Stimulated activated CD4-positive, alpha-beta T cell treated with anti-CD3 and anti-CD28 coated beads, Interleukin-1b, Interleukin-23, amount 100 ng/mL, for 48 hours (primary cell): Measurements from ENCODE around the gene OR51G2.
"Not testable (repeated sequence)": the region's sequence is repeated elsewhere in the genome, so short reads cannot be mapped to it uniquely, and the experiment has no call there.

Source experiments
- DNase-seq: peaks from one replicate; pipeline ENCODE4 v3.0.0-alpha.2; 2020

OR51G2 gene

DNA sequence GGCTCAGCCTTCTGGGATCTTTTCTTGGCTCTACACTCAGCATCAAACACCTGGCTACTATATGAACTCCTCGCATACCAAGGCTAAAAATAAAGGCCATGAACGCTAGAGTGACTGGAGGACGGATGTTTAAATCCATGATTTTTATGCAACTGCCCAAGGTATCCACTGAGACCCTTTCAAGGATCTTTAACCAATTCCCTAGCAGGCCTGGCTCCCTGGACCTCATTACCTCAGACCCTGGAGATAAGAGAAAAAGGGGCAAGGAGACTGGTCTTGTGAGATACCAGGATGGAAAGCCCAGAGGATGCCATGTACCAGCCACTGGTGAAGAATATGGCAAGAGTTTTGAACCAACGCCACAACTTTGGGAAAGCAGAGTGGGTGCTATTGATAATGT, at the start of gene OR51G2:
Gene OR51G2, minus strand, starts transcription at position 101 of the 400 bp plus-strand sequence. CDS start 3,687 bp downstream, outside the sequence.
- DNase-seq, result no peak

- no peak for DNase-seq
Measured at GRCh38 chr11:4962816-4963215, 43.7 kb upstream of the OR51G2 start.

DNA sequence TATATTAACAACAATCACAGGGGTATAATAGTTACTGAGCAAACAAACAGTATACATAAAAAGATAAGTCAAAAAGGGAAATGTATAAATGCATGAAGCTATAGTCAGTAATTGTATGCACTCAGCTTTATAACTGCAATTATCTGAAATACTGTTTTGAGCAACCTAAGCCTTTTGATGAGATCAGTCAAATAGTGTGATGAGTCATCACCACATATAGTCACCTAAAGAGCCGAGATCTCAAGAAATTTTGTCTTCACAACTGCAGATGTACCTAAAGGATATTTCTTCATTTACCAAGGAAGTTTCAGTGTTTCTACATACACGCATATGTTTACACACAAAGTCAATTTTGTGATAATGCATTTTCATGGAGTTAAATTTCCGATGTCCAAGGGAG, 41.7 kb upstream of the OR51G2 start:
- no peak for DNase-seq

DNA sequence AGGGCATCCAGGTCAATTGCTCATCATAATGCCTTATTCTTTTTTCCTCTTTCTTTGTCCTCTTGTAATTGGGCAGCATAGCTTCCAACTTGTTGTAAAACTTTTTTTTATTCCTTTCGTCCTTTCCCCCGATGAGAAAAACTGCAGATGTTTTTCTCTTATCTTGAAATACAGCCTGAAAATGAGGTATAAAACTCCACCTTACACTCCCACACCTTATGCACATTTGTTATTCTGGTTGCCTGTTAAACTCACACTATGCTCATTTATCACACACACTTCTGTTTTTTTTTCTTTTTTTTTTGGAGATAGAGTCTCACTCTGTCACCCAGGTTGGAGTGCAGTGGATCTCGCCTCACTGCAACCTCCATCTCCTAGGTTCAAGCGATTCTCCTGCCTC, 38.2 kb upstream of the OR51G2 start:
- no peak for DNase-seq

DNA sequence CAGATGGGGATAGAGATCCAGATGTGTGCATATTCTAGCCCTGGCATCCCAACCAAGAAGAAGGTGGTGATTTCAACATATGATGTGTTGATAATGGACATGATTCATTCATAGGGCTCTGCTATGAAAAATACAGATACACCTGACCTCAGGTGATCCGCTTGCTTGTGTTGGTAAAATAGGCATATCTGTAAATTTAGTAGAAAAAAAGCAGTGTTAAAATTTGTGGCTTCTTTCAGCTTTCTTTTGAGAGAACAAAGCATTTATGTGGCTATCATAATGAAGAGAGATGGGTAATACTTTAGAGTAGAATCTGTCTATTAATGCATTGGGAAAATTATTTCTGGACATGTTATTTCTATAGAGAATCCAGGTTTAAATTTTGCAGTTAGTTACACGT, 36.5 kb upstream of the OR51G2 start, which contains the start of gene OR51A2:
Gene OR51A2, minus strand, starts transcription at position 101 of the 400 bp plus-strand sequence. Its CDS starts 0 bp downstream, at position 101.
- not testable (repeated sequence) for DNase-seq

DNA sequence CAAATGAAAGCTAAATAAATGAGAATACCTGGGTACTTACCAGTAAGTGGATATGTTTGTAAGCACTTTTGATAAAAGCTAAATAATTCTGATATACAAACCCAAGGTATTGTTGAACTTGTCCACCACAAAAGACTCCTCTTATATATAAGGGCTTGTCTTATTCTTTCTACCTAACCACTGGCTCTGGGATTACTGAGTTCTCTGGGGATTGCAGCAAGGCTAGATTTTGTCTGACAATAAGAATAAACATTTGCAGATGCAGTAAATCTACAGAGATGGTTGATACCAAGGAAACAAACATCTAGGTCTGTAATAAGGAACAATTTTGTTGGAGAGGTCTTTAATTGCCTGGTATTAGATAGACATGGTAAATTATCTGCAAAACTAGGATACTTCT, 28.4 kb upstream of the OR51G2 start, which contains the start of gene OR51A4:
Gene OR51A4, minus strand, starts transcription at position 101 of the 400 bp plus-strand sequence. CDS start 505 bp downstream, outside the sequence.
- DNase-seq, result no peak

DNA sequence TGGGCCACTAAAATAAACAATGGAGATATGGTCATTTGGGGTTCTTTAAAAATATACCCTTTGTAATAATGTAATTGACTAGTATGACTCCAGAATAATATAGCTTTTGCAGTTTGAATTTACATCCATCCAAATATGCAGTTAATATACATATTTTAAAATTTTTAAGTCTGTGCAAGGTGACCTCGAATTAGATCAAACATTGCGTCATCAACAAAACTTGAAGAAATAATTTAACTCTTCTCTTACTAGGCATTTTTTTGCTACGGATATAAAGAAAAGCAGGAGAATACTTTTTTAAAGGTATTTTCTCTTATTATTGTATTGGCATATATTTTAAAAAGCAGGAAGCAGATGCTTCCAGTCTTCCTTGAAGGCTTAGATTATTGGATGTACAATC, 17.6 kb upstream of the OR51G2 start:
- no peak for DNase-seq

DNA sequence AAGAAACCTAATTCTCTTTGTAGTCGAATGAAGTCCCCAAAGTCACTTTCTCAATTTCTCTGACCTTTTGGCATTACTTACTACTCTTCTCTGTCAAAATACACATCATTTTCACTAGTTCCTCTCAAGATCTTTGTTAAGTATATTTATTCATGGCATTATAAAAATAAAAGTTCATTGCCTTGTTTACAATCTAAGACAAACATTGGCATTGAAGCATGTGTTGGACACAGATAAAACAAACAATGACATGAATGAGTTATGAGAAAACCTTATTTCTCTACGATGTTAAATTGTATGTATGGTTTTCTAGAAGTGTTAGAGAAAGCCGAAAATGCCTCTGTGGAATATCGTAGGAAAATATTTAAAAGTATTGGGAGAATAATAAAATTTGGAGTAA, 13.6 kb upstream of the OR51G2 start:
- DNase-seq, result no peak

DNA sequence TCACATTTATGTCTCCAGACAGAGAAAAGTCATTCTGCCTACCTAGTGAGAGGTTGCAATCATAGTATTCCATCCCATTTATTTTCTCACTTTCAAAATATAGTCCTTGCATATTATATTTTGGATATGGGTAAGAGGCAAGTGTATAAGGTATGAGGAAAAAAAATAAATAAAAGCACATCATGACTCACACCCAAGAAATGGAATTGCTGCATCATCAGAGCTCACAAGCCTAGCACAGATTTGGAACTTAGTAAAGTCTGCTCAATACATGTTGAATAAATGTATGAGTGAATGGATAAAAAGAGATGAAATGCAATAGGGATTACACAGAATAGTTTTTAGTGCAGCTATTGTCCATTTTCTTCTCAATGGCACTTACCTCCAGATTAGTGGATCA, 7.5 kb upstream of the OR51G2 start:
- DNase-seq, result no peak

- DNase-seq, result no peak
Measured at GRCh38 chr11:4924239-4924638, 5.1 kb upstream of the OR51G2 start, which contains the start of gene OR51G1. TSS of gene OR51G1 (minus strand) at chr11:4924339. CDS start at chr11:4924339, 0 bp downstream.

DNA sequence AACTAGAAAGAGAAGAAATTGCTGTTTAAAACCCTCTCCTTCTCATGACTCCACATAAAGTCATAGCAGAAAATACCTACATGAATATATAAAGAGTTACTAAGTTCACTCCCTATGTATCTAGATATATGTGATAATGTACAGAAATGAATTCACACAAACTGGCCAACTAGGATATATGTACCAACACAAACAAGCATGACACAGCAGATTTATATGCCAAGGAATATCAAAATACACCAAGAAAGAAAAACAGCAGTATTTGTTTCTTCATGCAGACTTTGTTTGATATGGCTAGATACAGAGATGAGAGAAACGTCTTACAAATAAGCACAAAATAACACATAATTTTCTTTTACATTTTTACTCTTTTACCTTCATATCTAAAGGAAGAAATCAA, 3.2 kb upstream of the OR51G2 start:
- DNase-seq, result no peak

- no peak for DNase-seq
Measured at GRCh38 chr11:4921796-4922195, 2.6 kb upstream of the OR51G2 start.

DNA sequence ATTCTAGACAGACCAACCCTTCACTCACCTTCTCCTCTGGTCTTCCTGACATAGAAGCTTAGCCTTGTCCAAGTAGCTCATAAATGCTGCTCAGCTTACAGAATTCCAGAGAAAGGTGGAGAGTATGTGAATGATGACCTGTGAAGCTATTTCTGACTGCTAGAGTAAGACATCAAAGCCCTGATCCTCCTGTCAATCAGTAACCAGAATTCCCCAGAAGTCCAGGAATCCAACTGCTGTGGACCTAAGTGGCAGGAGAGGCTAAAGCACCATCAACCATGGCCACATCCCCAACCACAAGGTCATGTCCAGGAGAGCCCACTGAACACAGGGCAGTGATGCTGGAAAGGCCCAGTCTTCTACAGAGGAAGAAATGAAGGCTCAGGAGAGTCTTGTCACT, 2.6 kb downstream of the OR51G2 start:
- DNase-seq, result no peak

- DNase-seq, result no peak
Measured at GRCh38 chr11:4903484-4903883, 15.7 kb downstream of the OR51G2 start, which contains the start of gene OR51A7. TSS of gene OR51A7 (plus strand) at chr11:4903783. CDS start at chr11:4907370, 3,587 bp downstream.

GRCh38 chr11:4891996-4892640, 27.0 kb downstream of the OR51G2 start:
- DNase-seq, result no peak

DNA sequence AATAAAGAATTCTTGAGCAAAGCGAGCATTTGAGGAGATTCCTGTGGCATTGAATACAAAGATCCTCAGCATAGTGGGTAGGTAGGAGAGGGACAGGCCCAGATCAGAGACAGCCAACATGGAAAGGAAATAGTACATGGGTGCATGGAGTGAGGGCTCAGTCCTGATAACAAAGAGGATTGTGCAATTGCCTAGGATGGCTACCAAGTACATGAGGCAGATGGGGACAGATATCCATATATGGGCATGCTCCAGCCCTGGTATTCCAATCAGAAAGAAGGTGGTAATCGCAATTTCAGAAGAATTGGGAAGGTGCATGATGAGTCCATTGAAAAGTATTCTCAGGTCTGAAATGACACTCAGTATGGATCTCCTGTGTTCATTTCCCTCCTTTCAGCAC, 28.9 kb downstream of the OR51G2 start:
- DNase-seq, result no peak

GRCh38 chr11:4887591-4887990, 31.6 kb downstream of the OR51G2 start:
- no peak for DNase-seq

GRCh38 chr11:4886186-4886585, 33.0 kb downstream of the OR51G2 start:
- no peak for DNase-seq

GRCh38 chr11:4884361-4884760, 34.8 kb downstream of the OR51G2 start:
- no peak for DNase-seq

DNA sequence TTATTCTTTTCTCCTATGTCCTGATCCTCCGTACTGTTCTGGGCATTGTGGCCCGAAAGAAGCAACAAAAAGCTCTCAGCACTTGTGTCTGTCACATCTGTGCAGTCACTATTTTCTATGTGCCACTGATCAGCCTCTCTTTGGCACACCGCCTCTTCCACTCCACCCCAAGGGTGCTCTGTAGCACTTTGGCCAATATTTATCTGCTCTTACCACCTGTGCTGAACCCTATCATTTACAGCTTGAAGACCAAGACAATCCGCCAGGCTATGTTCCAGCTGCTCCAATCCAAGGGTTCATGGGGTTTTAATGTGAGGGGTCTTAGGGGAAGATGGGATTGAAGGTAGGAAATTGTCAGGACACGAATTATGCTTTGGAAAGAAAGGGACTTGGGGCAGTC, 36.6 kb downstream of the OR51G2 start:
- DNase-seq, result no peak

DNA sequence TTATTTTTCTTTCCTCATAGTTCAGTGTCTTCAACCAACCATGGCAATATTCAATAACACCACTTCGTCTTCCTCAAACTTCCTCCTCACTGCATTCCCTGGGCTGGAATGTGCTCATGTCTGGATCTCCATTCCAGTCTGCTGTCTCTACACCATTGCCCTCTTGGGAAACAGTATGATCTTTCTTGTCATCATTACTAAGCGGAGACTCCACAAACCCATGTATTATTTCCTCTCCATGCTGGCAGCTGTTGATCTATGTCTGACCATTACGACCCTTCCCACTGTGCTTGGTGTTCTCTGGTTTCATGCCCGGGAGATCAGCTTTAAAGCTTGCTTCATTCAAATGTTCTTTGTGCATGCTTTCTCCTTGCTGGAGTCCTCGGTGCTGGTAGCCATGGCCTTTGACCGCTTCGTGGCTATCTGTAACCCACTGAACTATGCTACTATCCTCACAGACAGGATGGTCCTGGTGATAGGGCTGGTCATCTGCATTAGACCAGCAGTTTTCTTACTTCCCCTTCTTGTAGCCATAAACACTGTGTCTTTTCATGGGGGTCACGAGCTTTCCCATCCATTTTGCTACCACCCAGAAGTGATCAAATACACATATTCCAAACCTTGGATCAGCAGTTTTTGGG, 37.2 kb downstream of the OR51G2 start, which contains the start of gene OR51T1:
Gene OR51T1, plus strand, starts transcription at position 41 of the 641 bp plus-strand sequence. Its CDS starts 0 bp downstream, at position 41.
- no peak for DNase-seq

DNA sequence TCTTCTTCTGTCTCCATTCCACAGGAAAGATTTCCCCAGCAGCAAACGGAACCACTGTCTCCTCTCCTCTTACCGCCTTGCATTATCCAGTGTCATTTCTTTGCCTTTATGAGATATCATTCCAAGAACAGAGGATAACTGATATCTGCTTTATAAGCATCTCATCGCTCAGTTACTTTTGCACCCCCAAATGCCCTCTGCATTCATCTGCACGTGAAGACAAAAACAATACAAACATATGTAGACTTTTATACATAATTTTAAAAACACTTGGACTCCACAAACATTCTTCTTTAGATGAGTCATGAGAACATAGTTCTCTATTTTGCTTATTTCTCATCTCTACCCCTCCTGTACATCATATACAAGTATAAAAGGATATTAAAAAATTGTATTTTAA, 38.0 kb downstream of the OR51G2 start:
- DNase-seq, result no peak

GRCh38 chr11:4865855-4866254, 53.3 kb downstream of the OR51G2 start:
- DNase-seq, result no peak

DNA sequence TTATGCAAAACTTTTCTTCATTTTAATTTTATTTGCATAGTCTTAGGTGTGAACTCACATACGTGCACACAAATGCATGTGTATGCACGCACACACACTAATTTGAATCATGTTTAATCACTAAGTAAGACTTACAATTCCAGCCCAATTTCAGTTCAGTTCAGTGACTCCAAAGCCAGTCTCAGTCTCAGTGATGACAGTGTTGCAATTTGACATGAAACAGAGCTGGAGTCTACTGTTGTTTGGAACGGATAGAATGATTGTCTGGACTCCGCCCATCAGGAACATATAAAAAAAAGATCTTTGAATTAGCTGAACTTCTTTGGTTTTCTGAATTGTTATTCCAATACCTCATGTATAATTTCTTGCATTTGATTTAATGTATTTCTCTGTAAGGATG, 55.3 kb downstream of the OR51G2 start:
- no peak for DNase-seq
